GM19238 (cell line): ENCODE measurements around the gene PHLPP1.

Source experiments
- DNase-seq: peaks from one replicate; pipeline ENCODE4 v3.0.0; 2011; ENCODE audit warnings: low spot score; ENCODE audit not compliant: insufficient read length

The PHLPP1 gene

DNA sequence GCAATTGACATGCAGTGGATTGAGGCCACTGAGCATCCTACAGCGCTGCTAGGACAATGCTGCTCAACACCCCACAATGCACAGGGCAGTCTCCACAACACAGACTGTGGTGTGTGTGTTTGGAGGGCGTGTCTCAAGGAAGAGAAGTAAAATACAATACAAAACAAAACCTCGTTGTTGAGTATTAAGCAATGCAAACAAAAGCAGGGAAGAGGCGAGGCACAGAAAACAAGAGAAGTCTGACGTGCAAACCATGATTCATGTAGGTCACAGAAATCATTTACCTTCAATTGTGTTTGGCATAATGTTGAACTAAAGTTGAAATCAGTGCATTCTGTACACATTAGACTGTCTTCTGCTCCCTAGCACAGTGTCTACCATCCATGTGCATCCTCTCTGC is 260.9 kb downstream of the PHLPP1 start:
- no peak for DNase-seq

DNA sequence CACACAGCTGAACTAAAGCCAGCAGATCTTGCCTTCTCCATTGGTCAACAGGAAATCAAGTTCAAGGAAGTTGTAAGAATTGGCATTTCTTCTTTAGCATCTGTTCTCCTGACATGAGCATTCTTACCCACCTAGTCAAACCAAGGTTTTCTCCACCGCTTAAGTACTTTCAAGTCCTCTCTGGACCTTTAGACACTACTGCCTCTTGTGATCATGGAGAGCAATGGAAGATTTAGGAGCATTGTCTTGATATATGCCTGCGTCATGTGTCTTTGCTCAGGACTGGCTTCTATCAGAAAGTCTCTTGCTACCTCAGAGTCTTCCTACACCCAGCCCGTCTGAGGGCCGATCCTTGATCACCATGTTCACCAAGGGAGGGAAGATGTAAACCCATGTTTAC is 262.2 kb downstream of the PHLPP1 start:
- no peak for DNase-seq

DNA sequence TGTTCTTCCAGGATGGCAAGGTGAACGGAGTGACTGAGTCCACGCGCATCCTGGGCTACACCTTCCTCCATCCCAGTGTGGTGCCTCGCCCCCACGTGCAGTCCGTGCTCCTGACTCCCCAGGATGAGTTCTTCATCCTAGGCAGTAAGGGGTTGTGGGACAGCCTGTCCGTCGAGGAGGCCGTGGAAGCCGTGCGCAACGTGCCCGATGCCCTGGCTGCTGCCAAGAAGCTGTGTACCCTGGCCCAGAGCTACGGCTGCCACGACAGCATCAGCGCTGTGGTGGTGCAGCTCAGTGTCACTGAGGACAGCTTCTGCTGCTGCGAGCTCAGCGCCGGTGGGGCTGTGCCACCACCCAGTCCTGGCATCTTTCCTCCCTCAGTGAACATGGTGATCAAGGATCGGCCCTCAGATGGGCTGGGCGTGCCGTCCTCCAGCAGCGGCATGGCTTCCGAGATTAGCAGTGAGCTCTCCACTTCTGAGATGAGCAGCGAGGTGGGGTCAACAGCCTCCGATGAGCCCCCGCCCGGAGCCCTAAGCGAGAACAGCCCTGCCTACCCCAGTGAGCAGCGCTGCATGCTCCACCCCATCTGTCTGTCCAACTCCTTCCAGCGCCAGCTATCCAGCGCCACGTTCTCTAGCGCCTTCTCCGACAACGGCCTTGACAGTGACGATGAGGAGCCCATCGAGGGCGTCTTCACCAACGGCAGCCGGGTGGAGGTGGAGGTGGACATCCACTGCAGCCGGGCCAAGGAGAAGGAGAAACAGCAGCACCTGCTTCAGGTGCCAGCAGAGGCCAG is 263.1 kb downstream of the PHLPP1 start:
- DNase-seq = no peak

DNA sequence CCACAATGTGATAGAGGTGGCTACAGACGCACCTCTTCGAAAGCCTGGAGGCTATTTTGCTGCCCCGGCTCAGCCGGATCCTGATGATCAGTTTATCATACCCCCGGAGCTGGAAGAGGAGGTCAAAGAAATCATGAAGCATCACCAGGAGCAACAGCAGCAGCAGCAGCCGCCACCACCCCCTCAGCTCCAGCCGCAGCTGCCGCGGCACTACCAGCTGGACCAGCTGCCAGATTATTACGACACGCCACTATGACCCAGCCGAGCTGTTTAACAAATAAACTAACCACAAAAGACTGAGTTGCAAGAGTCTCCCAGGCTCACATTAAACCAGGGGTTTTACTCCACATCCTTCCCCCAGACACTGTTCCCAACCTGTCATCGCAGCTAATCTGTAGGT is 263.8 kb downstream of the PHLPP1 start:
- DNase-seq = no peak

DNA sequence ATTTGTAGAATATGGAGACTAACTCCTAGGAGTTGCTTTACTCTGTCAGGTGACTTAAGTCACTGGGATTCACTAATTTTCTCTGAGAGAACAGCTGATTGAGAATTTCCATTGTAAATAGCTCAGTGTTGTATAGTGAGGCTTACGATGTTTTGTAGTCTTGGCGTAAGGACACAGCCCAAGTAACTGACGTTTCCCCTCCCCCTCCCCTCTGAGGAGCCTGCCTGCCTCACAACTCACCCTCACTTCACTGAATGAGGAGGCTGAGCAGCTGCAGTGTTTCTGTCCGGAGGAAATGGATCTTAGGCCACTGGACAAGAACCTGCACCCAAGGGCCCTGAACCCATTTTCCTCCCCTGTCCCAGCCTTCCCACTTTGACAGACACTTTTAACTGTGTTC is 264.6 kb downstream of the PHLPP1 start:
- no peak for DNase-seq

DNA sequence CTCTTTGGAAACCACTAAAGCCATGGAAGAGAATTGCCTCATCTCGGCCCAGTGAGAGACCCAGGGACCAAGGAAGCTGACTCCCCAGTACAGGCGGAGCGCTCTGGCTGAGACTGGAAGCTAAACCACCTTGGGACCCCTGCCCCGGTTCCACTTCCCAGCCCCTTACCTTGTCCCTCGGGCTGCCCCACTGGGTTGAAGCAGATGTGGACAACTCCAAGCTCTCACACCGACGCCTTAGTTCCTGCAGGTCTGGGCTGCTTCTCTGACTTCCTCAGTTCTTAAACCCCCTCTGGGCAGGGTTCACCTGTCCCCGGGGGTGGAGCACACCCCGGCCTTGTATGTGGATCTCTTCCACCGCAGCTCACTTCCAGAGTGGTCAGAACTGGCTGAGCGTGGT is 266.2 kb downstream of the PHLPP1 start:
- DNase-seq = no peak

DNA sequence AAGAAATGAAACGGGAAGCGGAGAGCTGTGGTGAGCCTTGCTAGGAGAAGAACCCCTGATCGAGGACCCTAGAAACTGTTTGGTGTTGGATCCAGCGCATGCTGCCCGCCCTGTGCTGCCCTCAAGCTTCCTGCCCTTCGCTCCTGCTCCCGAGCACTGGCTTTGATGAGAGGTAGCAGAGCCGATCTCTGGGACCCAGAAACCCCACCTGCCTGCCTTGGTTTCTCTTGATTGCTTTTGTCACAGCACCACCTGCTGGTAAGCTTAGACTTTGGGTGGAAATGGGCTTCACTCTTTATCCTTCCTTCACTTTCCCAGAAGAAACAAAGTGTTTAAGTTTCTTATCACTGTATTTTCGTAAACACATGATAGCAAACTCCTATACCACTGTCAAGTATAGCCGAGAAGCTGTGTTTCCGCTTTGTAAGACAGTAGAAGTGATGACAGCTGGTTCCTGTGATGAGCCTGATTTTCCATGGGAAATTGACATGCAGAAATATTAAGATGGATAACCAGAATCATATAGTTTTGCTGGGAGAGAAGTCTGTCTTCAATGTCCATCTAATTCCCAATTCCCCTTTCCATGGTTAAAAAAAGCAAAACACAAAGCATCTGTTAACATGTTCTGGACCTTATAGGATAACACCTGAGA is 267.4 kb downstream of the PHLPP1 start:
- DNase-seq = peak; percentile 53

DNA sequence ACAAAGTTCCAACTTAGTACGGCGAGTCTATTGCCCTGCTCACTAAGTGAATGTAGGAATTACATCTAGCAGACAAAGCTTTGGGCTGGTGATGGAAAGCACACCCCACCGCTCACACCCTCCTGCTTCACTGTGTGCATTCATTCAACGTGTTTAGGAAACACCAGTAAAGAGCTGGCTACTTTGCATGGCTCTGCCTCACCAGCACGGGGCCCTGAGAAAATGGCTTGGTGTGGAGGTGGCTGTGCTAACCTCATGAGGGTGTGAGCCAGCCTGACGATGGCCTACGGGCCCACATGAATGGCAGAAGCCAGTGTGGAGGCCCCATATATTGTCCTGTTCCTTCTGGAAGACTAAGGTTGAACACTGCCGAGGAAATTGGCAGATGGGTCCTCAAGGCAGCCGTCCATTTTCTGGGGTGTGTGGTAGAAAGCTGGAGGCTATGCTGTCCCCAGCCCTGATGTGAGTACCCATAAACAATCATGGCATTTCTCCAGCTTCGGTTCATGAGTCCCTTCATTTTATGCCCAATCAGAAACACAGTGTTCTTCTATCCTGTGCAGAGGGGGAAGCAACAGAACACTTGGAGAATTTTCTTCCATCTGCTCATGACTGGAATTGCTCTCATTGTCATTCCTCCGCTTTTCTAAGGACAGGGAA is 269.4 kb downstream of the PHLPP1 start:
- no peak for DNase-seq

DNA sequence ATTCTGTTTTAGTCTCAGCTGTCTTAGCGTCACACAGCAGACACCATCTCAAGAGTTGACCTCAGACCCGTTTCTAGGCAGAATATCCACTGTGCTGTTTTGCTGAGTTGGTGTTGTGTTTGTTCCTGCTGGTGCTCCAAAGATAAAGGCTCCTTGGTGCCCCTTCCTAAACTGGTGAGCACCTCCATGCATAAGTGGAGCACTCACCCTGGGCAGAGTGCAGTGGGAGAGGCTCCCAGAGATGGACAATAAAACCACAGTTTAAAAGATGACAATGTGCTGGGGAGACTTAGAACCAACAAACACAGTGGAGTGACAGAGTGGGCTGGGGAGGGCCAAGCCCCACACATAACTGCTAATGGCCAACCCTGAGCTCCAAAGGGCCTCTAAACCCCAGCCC is 271.1 kb downstream of the PHLPP1 start:
- no peak for DNase-seq

DNA sequence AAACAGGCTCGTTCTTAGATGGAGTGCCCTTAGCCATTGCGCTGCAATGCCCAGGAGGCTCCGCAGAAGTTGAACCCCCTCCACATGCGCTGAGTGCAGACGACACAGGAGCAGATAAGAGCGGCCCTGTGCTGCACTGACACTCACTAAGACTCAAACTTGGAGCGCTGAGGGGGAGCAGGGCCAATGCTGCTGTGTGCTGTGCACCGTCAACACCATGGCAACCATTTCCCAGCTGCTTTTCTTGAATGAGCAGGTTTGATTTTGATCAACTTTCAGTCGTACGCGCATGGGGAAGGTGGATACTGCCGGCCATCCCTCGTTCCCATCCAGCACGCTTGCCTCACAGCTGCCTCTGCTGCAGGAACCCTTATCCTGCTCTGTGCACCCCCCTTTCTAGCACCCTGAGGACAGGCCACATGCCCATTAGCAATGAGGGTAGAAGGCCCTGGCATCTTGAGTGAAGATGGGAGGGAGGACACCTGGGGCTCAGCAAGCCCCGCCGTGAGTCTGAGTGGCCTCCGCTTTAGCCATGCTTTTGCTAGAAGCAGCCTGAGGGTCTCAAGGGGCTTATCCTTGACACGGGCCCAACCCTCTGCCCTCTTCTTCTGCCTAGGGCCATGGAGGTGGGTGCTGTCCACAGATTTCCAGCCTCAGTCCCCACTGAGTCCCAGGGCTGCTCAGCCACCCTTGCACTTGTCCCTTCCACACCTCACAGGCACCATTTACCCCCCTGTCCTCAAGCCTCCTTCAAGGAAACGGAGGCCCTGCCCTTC is 271.9 kb downstream of the PHLPP1 start:
- DNase-seq = no peak

DNA sequence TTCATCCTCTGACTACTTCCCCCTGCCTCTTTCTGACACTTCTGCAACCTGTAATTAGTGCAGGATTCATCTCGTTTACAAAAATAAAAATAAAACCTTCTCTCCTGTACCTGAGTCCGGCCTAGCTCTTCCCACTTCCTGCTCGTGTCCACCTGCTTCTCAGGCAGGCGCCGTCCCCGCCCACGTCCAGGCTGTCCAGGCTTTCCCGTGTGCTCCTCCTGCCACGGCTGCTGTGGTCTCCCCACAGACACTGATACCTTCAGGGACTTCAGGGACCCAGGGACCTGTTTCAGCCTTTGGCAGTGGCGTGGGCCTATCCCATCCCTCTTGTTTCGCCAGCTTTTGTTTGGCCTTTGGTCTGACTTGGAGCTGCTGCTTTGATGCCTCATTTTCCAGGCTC is 272.5 kb downstream of the PHLPP1 start:
- DNase-seq = no peak

DNA sequence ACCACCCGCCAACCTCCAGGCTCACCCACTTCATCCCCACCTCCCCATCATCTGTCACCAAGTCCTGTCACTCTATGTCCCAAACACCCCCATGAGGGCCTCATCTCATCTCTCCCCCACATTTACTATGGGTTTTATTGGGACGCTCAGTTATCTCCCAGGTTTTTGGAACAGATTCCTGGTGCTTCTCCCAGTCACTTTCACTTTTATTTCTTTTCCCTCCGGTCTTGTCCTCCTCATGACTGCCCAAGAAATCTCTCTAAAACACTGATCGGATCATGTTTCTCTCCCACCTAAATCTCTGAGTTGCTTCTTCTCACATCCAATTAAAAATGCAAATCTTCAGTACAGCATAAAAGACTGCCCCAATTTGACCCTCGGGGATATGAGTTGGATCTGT is 273.1 kb downstream of the PHLPP1 start:
- no peak for DNase-seq

DNA sequence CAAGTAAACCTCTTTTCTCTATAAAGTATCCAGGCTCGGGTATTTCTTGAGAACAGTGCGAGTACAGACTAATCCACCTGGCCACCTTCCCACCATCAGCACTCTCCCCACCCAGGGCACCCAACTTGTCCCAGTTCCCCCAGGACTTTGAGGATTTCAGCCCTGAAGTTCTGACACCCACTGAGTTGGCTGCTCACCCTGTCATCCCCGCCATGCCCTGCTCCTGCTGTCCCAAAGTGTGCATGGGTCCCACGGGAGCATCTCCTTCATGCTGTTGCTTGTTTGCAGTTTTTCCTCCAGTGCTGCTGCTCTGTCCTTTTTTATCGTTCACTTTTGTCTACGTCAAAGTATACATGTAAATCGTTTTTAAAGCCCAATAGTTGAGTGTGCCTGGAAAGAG is 273.9 kb downstream of the PHLPP1 start:
- no peak for DNase-seq

DNA sequence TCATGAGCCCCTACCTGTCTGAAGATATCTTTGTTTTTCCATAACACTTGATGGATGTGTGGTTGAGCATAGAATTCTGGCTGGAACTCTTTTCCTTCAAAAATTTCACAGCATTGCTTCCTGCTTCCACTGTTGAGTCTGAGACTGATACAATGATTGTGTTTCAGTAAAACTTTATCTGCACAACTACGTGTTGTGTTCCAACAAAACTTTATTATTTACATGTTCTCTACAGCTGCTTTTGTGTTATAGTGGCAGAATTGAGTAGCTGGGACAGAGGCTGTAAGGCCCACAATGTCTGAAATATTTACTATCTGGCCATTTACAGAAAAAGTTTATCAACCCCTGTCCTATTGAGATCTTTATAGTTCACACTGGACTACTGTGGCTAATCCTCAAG is 275.3 kb downstream of the PHLPP1 start:
- no peak for DNase-seq

DNA sequence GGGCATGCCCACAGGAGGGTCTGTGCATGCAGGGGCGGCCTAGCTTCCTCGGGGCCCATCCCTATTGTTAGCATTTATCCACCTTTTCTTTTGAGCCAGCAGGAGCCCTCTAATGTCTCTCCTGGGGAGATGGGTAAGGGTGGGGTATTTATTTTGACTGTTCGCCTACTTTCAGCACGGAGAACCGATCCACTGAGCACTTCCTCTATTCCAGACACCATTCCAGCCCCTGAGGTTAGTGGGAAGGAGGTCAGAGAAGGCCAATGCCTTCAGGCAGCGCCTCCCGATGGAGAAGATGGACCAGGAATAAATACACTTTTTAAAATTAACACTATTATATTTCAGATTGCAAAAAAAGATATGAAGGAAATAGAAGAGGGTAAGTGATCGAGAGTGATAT is 276.0 kb downstream of the PHLPP1 start:
- DNase-seq = no peak

DNA sequence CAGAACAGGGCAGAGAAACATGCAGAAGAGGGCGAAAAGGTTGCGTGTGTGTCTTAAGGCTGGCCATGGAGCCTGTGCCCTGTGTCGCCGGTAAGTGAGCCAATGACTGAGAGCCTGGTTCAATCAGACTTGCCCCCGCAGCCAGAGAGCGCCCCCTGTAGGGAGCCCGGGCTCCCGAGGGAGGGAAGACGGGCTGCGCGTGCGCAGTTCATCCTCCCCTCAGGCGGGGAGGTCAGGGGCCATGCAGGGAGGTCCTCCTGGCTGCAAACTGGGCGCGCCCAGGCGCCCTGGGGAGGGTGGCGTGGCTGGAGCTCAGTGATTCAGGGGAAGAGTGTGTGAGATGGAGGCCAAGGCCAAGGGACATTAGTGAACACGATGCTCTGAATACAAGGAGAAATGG is 276.6 kb downstream of the PHLPP1 start:
- no peak for DNase-seq

DNA sequence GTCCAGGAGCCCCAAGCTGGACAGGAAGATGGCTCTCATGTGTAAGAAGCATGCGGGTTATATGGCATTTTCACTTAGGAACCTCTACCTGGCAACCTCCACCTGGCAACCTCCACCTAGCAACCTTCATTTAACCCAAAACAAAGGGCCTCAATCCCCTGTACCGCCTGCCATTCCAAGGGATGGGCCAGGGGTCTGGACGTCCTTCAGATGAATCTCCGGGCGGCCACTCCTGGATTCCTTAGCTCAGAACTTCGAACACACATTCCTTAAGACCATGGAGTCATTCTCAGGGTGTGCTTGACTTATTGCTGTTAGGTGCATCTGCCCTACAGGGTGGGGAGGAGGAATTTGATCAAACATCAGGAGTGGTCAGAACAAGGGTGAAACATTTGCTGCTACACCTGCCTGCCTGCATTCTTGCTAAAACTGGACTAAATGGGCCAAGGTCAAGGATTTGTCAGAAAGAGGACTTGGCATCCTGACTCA is 277.6 kb downstream of the PHLPP1 start:
- DNase-seq = no peak

DNA sequence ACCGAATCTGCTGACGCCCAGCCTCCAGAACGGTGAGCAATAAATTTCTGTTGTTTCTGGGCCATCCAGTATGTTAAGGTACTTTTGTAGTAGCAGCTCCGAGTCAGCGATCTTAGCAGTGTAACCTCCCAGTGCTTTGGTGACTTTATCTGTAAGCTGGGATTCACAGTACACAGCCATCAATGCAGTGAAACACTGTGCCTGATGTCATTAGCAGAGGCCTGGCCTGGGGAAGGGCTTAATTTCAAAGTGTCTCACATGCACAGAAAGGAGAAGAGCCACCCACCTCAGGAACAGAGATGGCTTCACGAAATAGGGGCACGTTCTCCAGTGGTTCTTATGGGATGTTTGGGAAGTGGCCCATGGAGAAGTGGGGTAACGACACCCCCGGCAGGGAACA is 281.2 kb downstream of the PHLPP1 start:
- no peak for DNase-seq

DNA sequence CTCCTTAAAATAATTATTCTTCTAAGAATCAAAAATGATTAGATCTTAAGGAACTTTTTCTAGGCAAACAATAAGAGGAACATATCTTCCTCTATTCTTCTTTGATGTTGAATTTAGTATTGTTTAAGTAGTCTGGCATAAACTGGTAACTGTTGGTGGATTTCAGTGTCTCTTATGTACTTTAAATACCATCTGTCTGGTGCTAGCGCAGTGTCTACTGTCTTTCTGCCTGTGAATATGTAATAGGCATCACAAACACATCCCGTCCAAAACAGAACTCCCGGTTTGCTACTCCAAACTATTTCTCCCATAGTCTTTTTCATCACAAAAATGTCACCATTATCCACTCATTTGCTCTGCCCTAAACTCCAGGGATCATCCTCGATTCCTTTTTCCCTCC is 281.7 kb downstream of the PHLPP1 start:
- DNase-seq = no peak

DNA sequence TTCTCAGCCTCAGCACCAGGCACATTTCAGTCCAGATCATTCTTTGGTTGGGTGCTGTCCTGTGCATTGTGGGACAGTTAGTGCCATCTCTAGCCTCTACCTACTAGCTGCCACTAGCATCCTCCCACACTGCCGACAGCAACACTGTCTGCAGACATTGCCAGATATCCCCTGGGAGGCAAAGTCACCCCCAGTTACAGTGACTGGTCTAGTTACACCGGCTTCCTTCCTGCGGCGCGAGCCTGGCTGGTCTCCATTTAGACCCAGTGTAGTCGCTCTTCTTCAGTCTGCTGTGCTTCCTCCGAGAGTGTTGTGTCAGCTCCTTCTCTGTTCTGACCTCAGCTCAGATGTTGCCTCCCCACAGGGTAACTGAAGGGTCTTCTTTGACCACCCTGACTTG is 283.1 kb downstream of the PHLPP1 start:
- no peak for DNase-seq

DNA sequence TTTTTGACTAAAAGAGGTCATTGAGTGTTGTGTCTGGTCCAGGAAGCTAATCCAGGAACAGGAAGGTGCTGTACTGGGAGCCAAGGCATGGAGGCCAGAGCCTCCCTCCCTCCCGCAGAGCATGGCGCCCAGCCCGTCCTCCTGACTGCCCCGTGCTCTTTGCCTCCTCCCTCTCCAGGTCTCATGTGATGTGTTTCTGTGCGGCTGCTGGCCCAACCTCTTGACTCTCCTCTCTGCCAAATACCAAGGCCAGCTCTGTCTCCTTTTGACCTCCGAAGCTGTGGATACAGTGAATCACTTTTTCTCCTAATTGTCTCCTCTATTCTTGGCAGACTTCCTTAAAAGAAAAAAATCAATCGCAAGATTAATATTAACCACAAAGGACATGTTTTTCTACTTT is 284.1 kb downstream of the PHLPP1 start:
- no peak for DNase-seq

DNA sequence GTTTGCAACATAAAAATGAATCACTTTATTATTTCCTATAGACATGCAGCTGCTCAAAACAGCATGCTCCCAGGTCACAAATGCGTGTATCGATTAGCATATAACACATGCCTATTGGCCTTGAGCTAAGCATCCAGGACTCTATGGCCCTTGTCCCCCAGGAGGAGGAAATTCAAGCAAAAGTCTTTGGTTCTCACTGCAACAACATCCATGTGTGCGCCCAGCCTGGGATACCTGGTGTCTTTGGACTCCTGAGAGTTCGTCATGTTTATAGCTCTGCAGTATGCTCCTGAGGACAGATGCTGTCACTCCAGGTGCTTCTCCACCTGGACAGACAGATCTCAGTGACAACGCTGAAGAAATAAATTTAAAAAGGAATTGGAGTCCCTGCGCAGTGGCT is 284.6 kb downstream of the PHLPP1 start:
- no peak for DNase-seq
